Measurements from ENCODE around the gene SCAI. TPM values are rescaled to one million over a fixed set of nuclear protein-coding genes. Genes with fewer than 3 reads are reported as not detected.

Gene SCAI
- total RNA-seq, 1 experiment from 2014 or later, result 13.0 TPM

GRCh38 chr9:125151730-125152129 is 8.4 kb upstream of the SCAI start:
- H3K36me3 ChIP-seq (ENCODE audit: control insufficient read depth, insufficient read depth, low read length), result no peaks in the 10 kb centered on the region; the same call in none of the 2 replicates
- POLR2A ChIA-PET, result no interaction called here
- no peaks in the 10 kb centered on the region for H3K9me3 ChIP-seq
- no peak overlapping the region for H3K27ac Mint-ChIP-seq (ENCODE audit: unreplicated experiment)
- H3K4me3 Mint-ChIP-seq (ENCODE audit: unreplicated experiment), result no peak overlapping the region
- H3K9me3 Mint-ChIP-seq (ENCODE audit: unreplicated experiment), result no peaks in the 10 kb centered on the region
- H3K4me3 ChIP-seq (ENCODE audit: low read depth, low read length), result no peak overlapping the region
- CTCF ChIA-PET, result no interaction called here
- intact Hi-C loops (cut with micrococcal nuclease; ENCODE audit: unreplicated experiment), result no loop called here
- TF ChIP-seq CTCF (IDR thresholded peaks at IDR 0.05; ENCODE audit: insufficient read depth in 1 of 2, low read depth in 1 of 2, low read length in 1 of 2, severe bottlenecking in 1 of 2, unreplicated experiment in 1 of 2), result no peak
- peaks cover 58% of the 10 kb centered on the region for H3K36me3 Mint-ChIP-seq (ENCODE audit: insufficient read depth, unreplicated experiment)
- no peaks in the 10 kb centered on the region for H3K27me3 Mint-ChIP-seq (ENCODE audit: insufficient read depth, unreplicated experiment)
- no peaks in the 10 kb centered on the region for H3K27me3 ChIP-seq (replicated peaks; ENCODE audit: control insufficient read depth, insufficient read depth, low read length)
- no peaks in the 10 kb centered on the region for H3K4me1 ChIP-seq
- no peaks in the 10 kb centered on the region for H3K4me1 Mint-ChIP-seq (ENCODE audit: low read depth, unreplicated experiment)
- DNase-seq, result no peak
- BruUV-seq (replicated peaks), result no TSS peak

- H3K36me3 ChIP-seq (ENCODE audit: control insufficient read depth, insufficient read depth, low read length), result no peaks in the 10 kb centered on the region; the same call in none of the 2 replicates
- ChIA-PET POLR2A (no interaction called here), CTCF (interaction anchor here (0.6 kb wide), 1 partner anchor 11 kb away, joined by 4 read pairs; no protein-coding TSS in a partner anchor)
- Mint-ChIP-seq H3K4me1 (ENCODE audit: low read depth, unreplicated experiment) (no peaks in the 10 kb centered on the region), H3K36me3 (ENCODE audit: insufficient read depth, unreplicated experiment) (peaks cover 58% of the 10 kb centered on the region), H3K9me3 (ENCODE audit: unreplicated experiment) (no peaks in the 10 kb centered on the region), H3K27ac (ENCODE audit: unreplicated experiment) (no peak overlapping the region), H3K27me3 (ENCODE audit: insufficient read depth, unreplicated experiment) (no peaks in the 10 kb centered on the region), H3K4me3 (ENCODE audit: unreplicated experiment) (no peak overlapping the region)
- TF ChIP-seq CTCF (IDR thresholded peaks at IDR 0.05; ENCODE audit: insufficient read depth in 1 of 2, low read depth in 1 of 2, low read length in 1 of 2, severe bottlenecking in 1 of 2, unreplicated experiment in 1 of 2), result no peak
- no TSS peak for BruUV-seq (replicated peaks)
- no peaks in the 10 kb centered on the region for H3K9me3 ChIP-seq
- intact Hi-C loops (cut with micrococcal nuclease; ENCODE audit: unreplicated experiment), result no loop called here
- no peak overlapping the region for H3K4me3 ChIP-seq (ENCODE audit: low read depth, low read length)
- H3K4me1 ChIP-seq, result no peaks in the 10 kb centered on the region
- DNase-seq, result no peak
- H3K27me3 ChIP-seq (replicated peaks; ENCODE audit: control insufficient read depth, insufficient read depth, low read length), result no peaks in the 10 kb centered on the region
Measured at GRCh38 chr9:125150349-125151245, 7.3 kb upstream of the SCAI start.

- Mint-ChIP-seq H3K4me1 (ENCODE audit: low read depth, unreplicated experiment) (no peaks in the 10 kb centered on the region), H3K27ac (ENCODE audit: unreplicated experiment) (no peak overlapping the region), H3K9me3 (ENCODE audit: unreplicated experiment) (no peaks in the 10 kb centered on the region), H3K4me3 (ENCODE audit: unreplicated experiment) (no peak overlapping the region), H3K27me3 (ENCODE audit: insufficient read depth, unreplicated experiment) (no peaks in the 10 kb centered on the region), H3K36me3 (ENCODE audit: insufficient read depth, unreplicated experiment) (peaks cover 50% of the 10 kb centered on the region)
- BruUV-seq (replicated peaks), result no TSS peak
- Histone ChIP-seq H3K9me3 (no peaks in the 10 kb centered on the region), H3K4me1 (no peaks in the 10 kb centered on the region), H3K27me3 (replicated peaks; ENCODE audit: control insufficient read depth, insufficient read depth, low read length) (no peaks in the 10 kb centered on the region), H3K36me3 (ENCODE audit: control insufficient read depth, insufficient read depth, low read length) (no peaks in the 10 kb centered on the region; the same call in none of the 2 replicates), H3K4me3 (ENCODE audit: low read depth, low read length) (no peak overlapping the region)
- ChIA-PET CTCF (no interaction called here), POLR2A (no interaction called here)
- intact Hi-C loops (cut with micrococcal nuclease; ENCODE audit: unreplicated experiment), result no loop called here
- TF ChIP-seq CTCF (IDR thresholded peaks at IDR 0.05; ENCODE audit: insufficient read depth in 1 of 2, low read depth in 1 of 2, low read length in 1 of 2, severe bottlenecking in 1 of 2, unreplicated experiment in 1 of 2), result no peak
- DNase-seq, result no peak
Measured at GRCh38 chr9:125147401-125147951, 4.1 kb upstream of the SCAI start.

Data from Caco-2 (cell line).